OCI-LY3 (cell line): ENCODE data around the gene CFAP99.

Experiments used
- EZH2phosphoT487 ChIP-seq: fragments of 200-600 bp; shearing (Covaris generic); IDR thresholded peaks from 2 replicates; pipeline ENCODE4 v1.6.1; 2018; ENCODE audit warnings: antibody characterized with exemption, mixed run types, low read depth
- TF ChIP-seq, protein P1 (sequence below): fragments of 200-600, 300-600 bp; sonication (generic); IDR thresholded peaks from 2 replicates; pipeline ENCODE4 v1.5.1; 2014; ENCODE audit warnings: antibody characterized with exemption, low read length, low read depth

DNA sequence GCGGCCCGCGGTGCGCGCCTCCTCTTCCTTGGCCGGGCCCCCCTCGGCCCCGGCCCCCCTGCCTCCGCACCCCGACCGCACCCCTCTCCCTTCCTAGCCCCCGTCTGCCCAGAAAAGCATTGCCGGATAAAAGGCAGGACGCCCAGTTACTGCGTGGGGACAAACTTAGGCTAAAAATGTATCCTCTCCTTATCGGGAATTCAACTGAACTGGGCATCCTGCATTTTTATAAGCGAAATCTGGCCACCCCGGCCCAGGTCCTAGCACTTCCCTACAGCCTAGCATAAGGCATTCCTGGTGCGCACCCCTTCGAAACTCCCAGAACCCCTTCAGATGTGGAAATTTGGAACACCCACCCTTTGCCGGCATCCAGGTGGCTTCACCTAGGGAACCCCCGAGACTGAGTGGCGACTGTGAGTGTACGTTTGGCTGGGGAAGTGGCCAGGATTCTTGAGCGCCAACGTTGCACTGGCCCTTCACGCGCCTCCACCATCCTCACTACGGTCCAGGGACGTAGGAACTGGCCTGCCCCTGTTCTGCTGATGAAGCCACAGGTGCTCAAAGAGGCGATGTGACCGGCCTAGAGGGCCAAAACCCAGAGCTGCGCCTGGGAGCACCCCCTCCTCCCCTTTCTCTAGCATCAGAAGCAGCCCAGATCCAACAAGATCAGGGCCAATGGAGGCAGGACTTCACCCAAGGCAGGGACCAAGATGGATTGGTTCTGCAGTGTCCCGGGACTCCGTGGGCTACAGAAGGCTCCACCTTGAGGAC lies 44.4 kb downstream of the CFAP99 start:
- TF ChIP-seq, protein P1, sequence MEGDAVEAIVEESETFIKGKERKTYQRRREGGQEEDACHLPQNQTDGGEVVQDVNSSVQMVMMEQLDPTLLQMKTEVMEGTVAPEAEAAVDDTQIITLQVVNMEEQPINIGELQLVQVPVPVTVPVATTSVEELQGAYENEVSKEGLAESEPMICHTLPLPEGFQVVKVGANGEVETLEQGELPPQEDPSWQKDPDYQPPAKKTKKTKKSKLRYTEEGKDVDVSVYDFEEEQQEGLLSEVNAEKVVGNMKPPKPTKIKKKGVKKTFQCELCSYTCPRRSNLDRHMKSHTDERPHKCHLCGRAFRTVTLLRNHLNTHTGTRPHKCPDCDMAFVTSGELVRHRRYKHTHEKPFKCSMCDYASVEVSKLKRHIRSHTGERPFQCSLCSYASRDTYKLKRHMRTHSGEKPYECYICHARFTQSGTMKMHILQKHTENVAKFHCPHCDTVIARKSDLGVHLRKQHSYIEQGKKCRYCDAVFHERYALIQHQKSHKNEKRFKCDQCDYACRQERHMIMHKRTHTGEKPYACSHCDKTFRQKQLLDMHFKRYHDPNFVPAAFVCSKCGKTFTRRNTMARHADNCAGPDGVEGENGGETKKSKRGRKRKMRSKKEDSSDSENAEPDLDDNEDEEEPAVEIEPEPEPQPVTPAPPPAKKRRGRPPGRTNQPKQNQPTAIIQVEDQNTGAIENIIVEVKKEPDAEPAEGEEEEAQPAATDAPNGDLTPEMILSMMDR, result no peak
- TF ChIP-seq EZH2phosphoT487, result no peak
